AG08396 (cell line): ENCODE data around the gene B3GNT3.

Source experiments
- DNase-seq: peaks from one replicate; pipeline ENCODE4 v3.0.0; 2012; ENCODE audit warnings: low spot score, mixed read lengths

Gene B3GNT3

DNA sequence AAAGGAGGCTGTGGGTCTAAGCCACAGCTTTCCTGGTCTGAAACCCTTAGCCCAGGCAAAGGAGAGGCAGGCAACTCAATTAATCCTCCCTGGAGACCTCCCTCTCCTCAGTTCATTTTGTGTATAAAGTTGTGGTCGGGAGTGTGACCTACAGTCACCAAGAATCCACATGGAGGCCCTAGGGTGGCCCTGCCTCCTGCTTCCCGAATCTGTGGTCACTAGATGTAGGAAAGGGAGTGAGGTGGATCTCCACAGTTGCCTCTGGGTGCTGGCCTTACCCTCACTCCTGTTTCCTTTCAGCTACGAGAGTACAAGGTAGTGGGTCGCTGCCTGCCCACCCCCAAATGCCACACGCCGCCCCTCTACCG, 66.0 kb downstream of the B3GNT3 start:
- DNase-seq, result no peak

DNA sequence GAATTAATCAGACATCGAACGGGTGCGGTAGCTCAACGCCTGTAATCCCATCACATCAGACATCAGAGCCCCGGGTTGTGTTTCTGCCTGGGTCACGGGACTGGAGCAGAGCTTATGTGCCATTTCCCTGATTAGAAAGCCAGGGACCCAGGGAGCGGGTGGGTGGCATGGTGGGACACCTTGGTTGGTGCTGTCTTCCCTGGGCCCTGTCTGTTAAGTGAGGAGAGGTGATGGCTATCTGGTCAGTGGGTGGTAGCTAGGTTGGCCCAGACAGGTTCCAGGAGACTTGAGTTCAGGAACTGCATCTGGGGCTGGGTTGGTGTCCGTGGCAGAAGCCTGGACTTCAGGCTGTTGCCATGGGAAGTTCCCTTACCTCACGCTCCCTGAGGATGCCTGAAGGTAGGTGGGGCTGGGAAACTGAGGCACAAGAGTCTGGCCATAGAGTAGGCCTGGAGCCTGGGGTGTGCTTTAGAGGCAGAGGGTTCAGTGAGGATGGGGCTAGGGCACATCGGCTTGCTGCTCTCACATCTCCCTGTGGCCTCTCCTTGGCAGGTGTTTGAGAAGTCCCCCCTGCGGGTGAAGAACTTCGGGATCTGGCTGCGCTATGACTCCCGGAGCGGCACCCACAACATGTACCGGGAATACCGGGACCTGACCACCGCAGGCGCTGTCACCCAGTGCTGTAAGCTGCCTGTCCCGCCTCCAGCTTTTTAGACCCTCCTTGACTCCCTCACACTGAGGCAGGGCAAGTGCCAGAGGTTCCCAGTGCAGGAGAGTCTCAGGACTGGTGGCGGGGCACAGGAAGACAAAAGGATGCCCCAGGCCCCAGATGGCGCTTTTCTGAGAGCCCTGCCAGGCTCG, 66.8 kb downstream of the B3GNT3 start:
- DNase-seq, result no peak

DNA sequence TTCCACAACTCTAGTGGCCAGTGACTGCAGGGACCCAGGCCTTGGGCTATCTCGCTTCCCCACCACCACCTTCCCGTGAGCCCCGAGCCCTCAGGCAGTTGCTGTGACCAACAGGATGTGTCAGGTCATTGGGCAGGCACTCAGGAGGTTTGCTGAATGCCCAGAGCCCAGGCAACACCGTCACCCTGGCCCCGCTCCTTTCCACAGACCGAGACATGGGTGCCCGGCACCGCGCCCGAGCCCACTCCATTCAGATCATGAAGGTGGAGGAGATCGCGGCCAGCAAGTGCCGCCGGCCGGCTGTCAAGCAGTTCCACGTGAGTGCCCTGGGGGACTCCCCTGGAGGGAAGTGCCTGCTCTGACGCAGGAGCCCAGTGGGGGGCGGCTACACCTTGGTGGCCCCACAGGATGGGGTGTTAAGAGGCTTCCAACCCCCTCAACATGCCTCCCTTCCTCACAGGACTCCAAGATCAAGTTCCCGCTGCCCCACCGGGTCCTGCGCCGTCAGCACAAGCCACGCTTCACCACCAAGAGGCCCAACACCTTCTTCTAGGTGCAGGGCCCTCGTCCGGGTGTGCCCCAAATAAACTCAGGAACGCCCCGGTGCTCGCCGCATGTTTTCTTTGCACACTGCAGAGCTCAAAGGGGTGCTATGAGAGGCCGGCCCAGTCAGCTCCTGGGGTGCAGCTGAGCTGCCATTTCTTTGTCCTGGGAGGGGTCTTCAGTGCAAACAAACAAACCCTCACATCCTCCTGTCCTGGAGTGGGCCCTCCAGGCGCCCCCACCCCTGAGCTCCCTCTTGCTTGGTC, 68.0 kb downstream of the B3GNT3 start:
- DNase-seq, result no peak
